ENCODE measurements around the gene ILKAP.

ILKAP gene

GRCh38 chr2:238165288-238165921 is 38.1 kb downstream of the ILKAP start:
- TF ChIP-seq CTCF (IDR thresholded peaks at IDR 0.05) = no peak
- DNase-seq = peak in 1 of 2 donors; percentile 64
- Histone ChIP-seq H3K27ac (no peak overlapping the region), H3K27me3 (peaks cover 0 to 40% of the 10 kb centered on the region in 2 donors), H3K36me3 (peaks cover 0 to 32% (median 22%) of the 10 kb centered on the region in 3 donors), H3K4me1 (peaks cover 0 to 36% (median 28%) of the 10 kb centered on the region in 4 donors), H3K4me3 (no peak overlapping the region), H3K9me3 (no peaks in the 10 kb centered on the region)
- intact Hi-C loops (cut with DNase I; ENCODE audit: low total_unique reads) = no loop called here

- intact Hi-C loops (cut with DNase I; ENCODE audit: low total_unique reads) = no loop called here
These were observed 38.6 kb downstream of the ILKAP start for GRCh38 chr2:238164906-238165287.

GRCh38 chr2:238163481-238164198 is 39.9 kb downstream of the ILKAP start:
- intact Hi-C loops (cut with DNase I; ENCODE audit: low total_unique reads) = no loop called here
- peak overlapping the region; percentile 4 to 17 for H3K4me3 ChIP-seq
- no peak for TF ChIP-seq CTCF (IDR thresholded peaks at IDR 0.05)
- H3K27ac ChIP-seq = no peak overlapping the region
- H3K27me3 ChIP-seq = peaks cover 0 to 56% of the 10 kb centered on the region in 2 donors
- no peaks in the 10 kb centered on the region for H3K9me3 ChIP-seq
- no peak for DNase-seq
- peaks cover 0 to 28% (median 21%) of the 10 kb centered on the region in 4 donors for H3K4me1 ChIP-seq
- peaks cover 0 to 24% (median 16%) of the 10 kb centered on the region in 3 donors for H3K36me3 ChIP-seq

More at GRCh38 chr2:238164906-238165287, 38.6 kb downstream of the ILKAP start:
- peaks cover 0 to 31% (median 24%) of the 10 kb centered on the region in 4 donors for H3K4me1 ChIP-seq
- H3K36me3 ChIP-seq = peaks cover 0 to 28% (median 21%) of the 10 kb centered on the region in 3 donors
- H3K27me3 ChIP-seq = peaks cover 0 to 45% of the 10 kb centered on the region in 2 donors
- no peak for TF ChIP-seq CTCF (IDR thresholded peaks at IDR 0.05)
- no peak overlapping the region for H3K4me3 ChIP-seq
- no peaks in the 10 kb centered on the region for H3K9me3 ChIP-seq
- no peak overlapping the region for H3K27ac ChIP-seq
- no peak for DNase-seq

- peaks cover 0 to 63% of the 10 kb centered on the region in 2 donors for H3K27me3 ChIP-seq
- TF ChIP-seq CTCF (IDR thresholded peaks at IDR 0.05) = no peak
- H3K4me3 ChIP-seq = no peak overlapping the region
- H3K9me3 ChIP-seq = no peaks in the 10 kb centered on the region
- no peak for DNase-seq
- peaks cover 0 to 17% (median 9%) of the 10 kb centered on the region in 3 donors for H3K36me3 ChIP-seq
- intact Hi-C loops (cut with DNase I; ENCODE audit: low total_unique reads) = no loop called here
- H3K27ac ChIP-seq = no peak overlapping the region
- H3K4me1 ChIP-seq = peaks cover 0 to 27% (median 24%) of the 10 kb centered on the region in 4 donors
These were observed 40.6 kb downstream of the ILKAP start for GRCh38 chr2:238162846-238163441.

GRCh38 chr2:238162251-238162845 is 41.1 kb downstream of the ILKAP start:
- Histone ChIP-seq H3K9me3 (no peaks in the 10 kb centered on the region), H3K27me3 (peaks cover 0 to 64% of the 10 kb centered on the region in 2 donors), H3K36me3 (peaks cover 0 to 11% (median 3%) of the 10 kb centered on the region in 3 donors), H3K4me1 (peaks cover 0 to 27% (median 24%) of the 10 kb centered on the region in 4 donors), H3K27ac (no peak overlapping the region), H3K4me3 (no peak overlapping the region)
- intact Hi-C loops (cut with DNase I; ENCODE audit: low total_unique reads) = no loop called here
- no peak for TF ChIP-seq CTCF (IDR thresholded peaks at IDR 0.05)
- peak in 1 of 2 donors; percentile 16 for DNase-seq

All from tibial artery (tissue), 4 donors.